SKM-1 (cell line): Measurements from ENCODE around the gene MTA3.
"Not testable (repeated sequence)": the region's sequence is repeated elsewhere in the genome, so short reads cannot be mapped to it uniquely, and the experiment has no call there.

Experiments
- DNase-seq: peaks from one replicate; lab custom pipeline; 2025; ENCODE audit not compliant: unreplicated experiment; lab: John Stamatoyannopoulos, UW

The MTA3 gene

GRCh38 chr2:42566837-42567321, 1.6 kb upstream of the MTA3 start:
- no peak for DNase-seq

GRCh38 chr2:42567364-42567763, 1.1 kb upstream of the MTA3 start:
- no peak for DNase-seq

GRCh38 chr2:42567806-42568400, 529 bp upstream of the MTA3 start:
- no peak for DNase-seq

GRCh38 chr2:42569116-42569711, 782 bp downstream of the MTA3 start:
- DNase-seq: no peak

GRCh38 chr2:42569883-42570282, 1.5 kb downstream of the MTA3 start:
- no peak for DNase-seq

GRCh38 chr2:42572297-42573081, 4.1 kb downstream of the MTA3 start:
- DNase-seq: no peak

GRCh38 chr2:42573256-42573655, 4.8 kb downstream of the MTA3 start:
- DNase-seq: no peak

GRCh38 chr2:42575458-42576064, 7.1 kb downstream of the MTA3 start:
- DNase-seq: no peak

GRCh38 chr2:42578621-42579020, 10.2 kb downstream of the MTA3 start:
- no peak for DNase-seq

GRCh38 chr2:42581257-42581656, 12.8 kb downstream of the MTA3 start:
- DNase-seq: no peak

GRCh38 chr2:42584628-42585027, 16.2 kb downstream of the MTA3 start:
- DNase-seq: not testable (repeated sequence)

- no peak for DNase-seq
Observed at GRCh38 chr2:42585779-42586178, 17.3 kb downstream of the MTA3 start.

- DNase-seq: no peak
Observed at GRCh38 chr2:42587526-42588117, 19.2 kb downstream of the MTA3 start.

GRCh38 chr2:42588121-42588520, 19.7 kb downstream of the MTA3 start:
- no peak for DNase-seq

GRCh38 chr2:42590176-42590575, 21.7 kb downstream of the MTA3 start:
- no peak for DNase-seq

- DNase-seq: no peak
Observed at GRCh38 chr2:42593282-42593681, 24.9 kb downstream of the MTA3 start.

- DNase-seq: no peak
Observed at GRCh38 chr2:42598656-42599055, 30.2 kb downstream of the MTA3 start.

GRCh38 chr2:42601076-42601475, 32.6 kb downstream of the MTA3 start:
- no peak for DNase-seq

GRCh38 chr2:42602218-42602875, 33.9 kb downstream of the MTA3 start:
- no peak for DNase-seq

GRCh38 chr2:42602876-42603219, 34.4 kb downstream of the MTA3 start:
- DNase-seq: no peak

- DNase-seq: not testable (repeated sequence)
Observed at GRCh38 chr2:42604341-42604867, 36.0 kb downstream of the MTA3 start.
